ENCODE results near the gene ALOXE3.

The ALOXE3 gene

GRCh38 chr17:8046306-8046928 lies 71.9 kb downstream of the ALOXE3 start:
- DNase-seq, result no peak
